H1 (cell line): ENCODE results near the gene CLDN12. TPM values are rescaled to one million over a fixed set of nuclear protein-coding genes. Genes with fewer than 3 reads are reported as not detected.

Source experiments
- CTCF ChIA-PET: fragments of 300-600 bp; sonication (Branson Sonifier 250); formaldehyde crosslinking; loops from one replicate; lab custom pipeline; 2021; ENCODE audit not compliant: partially characterized antibody; lab: Charles Lee
- POLR2A ChIA-PET: fragments of 300-600 bp; sonication (Branson Sonifier 250); formaldehyde crosslinking; loops from one replicate; lab custom pipeline; 2021; ENCODE audit warnings: inconsistent platforms; ENCODE audit not compliant: partially characterized antibody; lab: Charles Lee
- DNase-seq, 2 experiments: peaks; one replicate each; pipeline versions ENCODE4 v3.0.0 to v3.0.0-alpha.2; 2010 to 2022; ENCODE audit warnings: low spot score in 2 of 2, low read depth in 1 of 2, mixed read lengths in 1 of 2
- FAIRE-seq: peaks from 2 replicates; lab custom pipeline; 2011; peaks lifted over from hg19 to GRCh38; lab: Jason Lieb, UNC
- H2AFZ ChIP-seq: 2 replicates; pipeline ENCODE4 v1.8.1; 2012; ENCODE audit warnings: low read length, inconsistent platforms
- H2AK5ac ChIP-seq: 2 replicates; pipeline ENCODE4 v1.6.1; 2013; ENCODE audit warnings: low read depth, low read length
- H2BK120ac ChIP-seq: replicated peaks from 2 replicates; pipeline ENCODE3; 2013; ENCODE audit warnings: low read depth, low read length, inconsistent platforms
- H2BK12ac ChIP-seq: 2 replicates; pipeline ENCODE4 v1.6.1; 2013; ENCODE audit warnings: low read depth, low read length
- H2BK15ac ChIP-seq: 2 replicates; pipeline ENCODE4 v1.6.1; 2013; ENCODE audit warnings: low read length
- H2BK20ac ChIP-seq: 2 replicates; pipeline ENCODE4 v1.6.1; 2013; ENCODE audit warnings: low read length
- H2BK5ac ChIP-seq: 2 replicates; pipeline ENCODE4 v1.6.1; 2013; ENCODE audit warnings: low read depth, low read length
- H3K14ac ChIP-seq: 2 replicates; pipeline ENCODE4 v1.6.1; 2013; ENCODE audit warnings: inconsistent platforms; ENCODE audit not compliant: insufficient read length
- H3K18ac ChIP-seq: 2 replicates; pipeline ENCODE4 v1.6.1; 2013; ENCODE audit warnings: low read length; ENCODE audit errors: extremely low read depth
- H3K23ac ChIP-seq: 2 replicates; pipeline ENCODE4 v1.6.1; 2013; ENCODE audit warnings: inconsistent platforms; ENCODE audit not compliant: insufficient read length
- H3K23me2 ChIP-seq: 2 replicates; pipeline ENCODE4 v1.6.1; 2013; ENCODE audit warnings: low read depth, low read length
- H3K27ac ChIP-seq: 2 replicates; pipeline ENCODE4 v1.6.1; 2011; ENCODE audit warnings: low read depth, low read length, inconsistent platforms
- H3K27me3 ChIP-seq, 4 experiments: replicated peaks in 1 of 4; 1 replicate in 1 of 4; 2 replicates in 3 of 4; pipeline versions ENCODE4 v1.6.1 to v1.8.1; 2011 to 2013; ENCODE audit warnings: low read length in 3 of 4, mild to moderate bottlenecking in 3 of 4, inconsistent platforms in 2 of 4, mixed read lengths in 2 of 4, moderate library complexity in 1 of 4; ENCODE audit not compliant: control insufficient read depth in 3 of 4, insufficient read depth in 3 of 4; ENCODE audit errors: extremely low read depth in 1 of 4
- H3K36me3 ChIP-seq, 4 experiments: 2 replicates each; pipeline versions ENCODE4 v1.6.1 to v1.8.1; 2011 to 2013; ENCODE audit warnings: mild to moderate bottlenecking in 4 of 4, low read length in 3 of 4, moderate library complexity in 2 of 4, control low read depth in 1 of 4, inconsistent platforms in 1 of 4; ENCODE audit not compliant: insufficient read depth in 4 of 4, control insufficient read depth in 2 of 4
- H3K4ac ChIP-seq: replicated peaks from 2 replicates; pipeline ENCODE3; 2013; ENCODE audit warnings: low read length, low read depth, mixed read lengths, inconsistent platforms; ENCODE audit not compliant: insufficient read length
- H3K4me1 ChIP-seq, 4 experiments: replicated peaks in 1 of 4; 1 replicate in 1 of 4; 2 replicates in 3 of 4; pipeline versions ENCODE4 v1.6.1 to v1.8.1; 2011 to 2013; ENCODE audit warnings: low read length in 3 of 4, inconsistent platforms in 2 of 4, mixed read lengths in 1 of 4; ENCODE audit not compliant: insufficient read depth in 4 of 4, control insufficient read depth in 3 of 4
- H3K4me2 ChIP-seq, 2 experiments: 2 replicates each; pipeline versions ENCODE4 v1.6.1 to v1.8.1; 2011 to 2013; ENCODE audit warnings: low read depth in 2 of 2, low read length in 2 of 2, control low read depth in 1 of 2, inconsistent platforms in 1 of 2, mild to moderate bottlenecking in 1 of 2; ENCODE audit not compliant: insufficient read depth in 1 of 2
- H3K4me3 ChIP-seq, 4 experiments: fragments of 200-600, 300-600 bp in 1 of 4; sonication (generic), shearing (Covaris generic), sonication (Bioruptor Twin) in 1 of 4; 2 replicates each; pipeline versions ENCODE4 v1.5.1 to v1.8.1; 2011 to 2016; ENCODE audit warnings: low read length in 4 of 4, low read depth in 3 of 4, control low read depth in 2 of 4, inconsistent platforms in 2 of 4, mild to moderate bottlenecking in 2 of 4, mixed read lengths in 1 of 4, moderate library complexity in 1 of 4; ENCODE audit not compliant: insufficient read depth in 2 of 4; ENCODE audit errors: extremely low read depth in 1 of 4
- H3K56ac ChIP-seq: replicated peaks from 2 replicates; pipeline ENCODE3; 2013; ENCODE audit warnings: low read depth, mild to moderate bottlenecking, mixed read lengths, low read length, inconsistent platforms; ENCODE audit not compliant: insufficient read length
- H3K79me1 ChIP-seq: 2 replicates; pipeline ENCODE4 v1.6.1; 2013; ENCODE audit warnings: low read depth, low read length, control low read depth
- H3K79me2 ChIP-seq, 2 experiments: 2 replicates each; pipeline versions ENCODE4 v1.6.1 to v1.8.1; 2012 to 2013; ENCODE audit warnings: low read length in 2 of 2, mild to moderate bottlenecking in 2 of 2, inconsistent platforms in 1 of 2; ENCODE audit not compliant: insufficient read depth in 2 of 2, control insufficient read depth in 1 of 2
- H3K9ac ChIP-seq, 4 experiments: replicated peaks in 1 of 4; 1 replicate in 1 of 4; 2 replicates in 3 of 4; pipeline versions ENCODE4 v1.6.1 to v1.8.1; 2011 to 2013; ENCODE audit warnings: low read depth in 3 of 4, low read length in 3 of 4, control low read depth in 2 of 4, mild to moderate bottlenecking in 2 of 4, moderate library complexity in 2 of 4, inconsistent platforms in 1 of 4; ENCODE audit errors: extremely low read depth in 1 of 4
- H3K9me3 ChIP-seq, 2 experiments: 2 replicates each; pipeline versions ENCODE4 v1.6.1 to v1.8.1; 2012 to 2013; ENCODE audit warnings: mild to moderate bottlenecking in 2 of 2, moderate library complexity in 2 of 2, control low read depth in 1 of 2, inconsistent platforms in 1 of 2, low read depth in 1 of 2, low read length in 1 of 2, mixed read lengths in 1 of 2; ENCODE audit not compliant: insufficient read depth in 2 of 2
- H4K20me1 ChIP-seq, 2 experiments: replicated peaks in 1 of 2; 2 replicates each; pipeline versions ENCODE3 to v1.8.1; 2011 to 2013; ENCODE audit warnings: inconsistent platforms in 2 of 2, low read length in 2 of 2, mild to moderate bottlenecking in 1 of 2; ENCODE audit not compliant: insufficient read depth in 2 of 2, control insufficient read depth in 1 of 2
- H4K5ac ChIP-seq: 2 replicates; pipeline ENCODE4 v1.6.1; 2013; ENCODE audit warnings: low read length, low read depth, mixed read lengths, inconsistent platforms; ENCODE audit not compliant: insufficient read length
- H4K8ac ChIP-seq: 2 replicates; pipeline ENCODE4 v1.8.0; 2013; ENCODE audit warnings: mild to moderate bottlenecking, moderate library complexity, low read length, inconsistent platforms; ENCODE audit not compliant: insufficient read depth; ENCODE audit errors: extremely low read depth
- H4K91ac ChIP-seq: replicated peaks from 2 replicates; pipeline ENCODE3; 2013; ENCODE audit warnings: low read length, mixed read lengths, inconsistent platforms; ENCODE audit not compliant: insufficient read length
- RAD21 ChIP-seq, 2 experiments: IDR thresholded peaks in 1 of 2; conservative IDR thresholded peaks in 1 of 2; 2 replicates each; pipeline ENCODE4 v1.6.1; 2011; ENCODE audit warnings: low read depth in 2 of 2, low read length in 2 of 2, improper control_type of control experiment in 1 of 2, inconsistent platforms in 1 of 2, mild to moderate bottlenecking in 1 of 2, moderate library complexity in 1 of 2
- SIN3A ChIP-seq, 2 experiments: IDR thresholded peaks in 1 of 2; conservative IDR thresholded peaks in 1 of 2; 2 replicates each; pipeline ENCODE4 v1.6.1; 2011 to 2012; ENCODE audit warnings: low read length in 2 of 2, improper control_type of control experiment in 1 of 2, low read depth in 1 of 2, mild to moderate bottlenecking in 1 of 2
- SP4 ChIP-seq: IDR thresholded peaks from 2 replicates; pipeline ENCODE4 v1.6.1; 2012; ENCODE audit warnings: low read length, inconsistent platforms
- TEAD4 ChIP-seq: IDR thresholded peaks from 2 replicates; pipeline ENCODE4 v1.6.1; 2012; ENCODE audit warnings: low read depth, low read length, inconsistent platforms, mixed read lengths
- WGBS, 2 experiments: shearing (Covaris generic) in 1 of 2; methylation state at CpG; one replicate each; pipeline versions ENCODE4 v1.1.6 to v1.1.7; 2013 to 2015; ENCODE audit warnings: low lambda C conversion rate in 2 of 2, mixed read lengths in 2 of 2, inconsistent platforms in 1 of 2, low coverage in 1 of 2, missing lambda C conversion rate in 1 of 2; ENCODE audit not compliant: insufficient replicate concordance in 2 of 2, insufficient coverage in 1 of 2, insufficient read length in 1 of 2; ENCODE audit errors: extremely low coverage in 1 of 2, missing lambda C conversion rate in 1 of 2; 5-methylcytosine and 5-hydroxymethylcytosine counted together
- polyA plus RNA-seq, 7 experiments: library from polyadenylated mRNA; depleted of rRNA in 3 of 7; stranded (reverse) in 5 of 7; unstranded in 2 of 7; fragments of >200 nt in 5 of 7; fragments of 200-250 nt in 2 of 7; gene quantifications; 1 replicate in 5 of 7; 2 replicates in 1 of 7; 4 replicates in 1 of 7; pipeline versions ENCODE4 v1.2.1 to v1.2.3, GENCODE V29; 2011 to 2013; ENCODE audit warnings: missing spikeins in 2 of 7, mixed read lengths in 2 of 7
- total RNA-seq: library from RNA; stranded (reverse); fragmentation: NEBNext Ultra II Directional; extraction: Animal tissue kit (Norgen Biotek cat#: 25700); gene quantifications from 2 replicates; pipeline ENCODE4 v1.2.1, GENCODE V29; 2021
- TF ChIP-seq, protein P1 (sequence below), 3 experiments: IDR thresholded peaks; 1 replicate in 2 of 3; 2 replicates in 1 of 3; pipeline versions ENCODE4 v1.5.1 to v1.6.1; 2011; ENCODE audit warnings: low read length in 3 of 3, mild to moderate bottlenecking in 3 of 3, inconsistent platforms in 2 of 3, low read depth in 1 of 3, moderate library complexity in 1 of 3; ENCODE audit not compliant: insufficient read depth in 1 of 3; ENCODE audit errors: control extremely low read depth in 1 of 3

CLDN12 gene
- total and polyA plus RNA-seq, 2 of the 8 experiments (the other 6 are each of a cell fraction or from before 2014, with no cell fraction given) = 49.2 to 127 TPM

DNA sequence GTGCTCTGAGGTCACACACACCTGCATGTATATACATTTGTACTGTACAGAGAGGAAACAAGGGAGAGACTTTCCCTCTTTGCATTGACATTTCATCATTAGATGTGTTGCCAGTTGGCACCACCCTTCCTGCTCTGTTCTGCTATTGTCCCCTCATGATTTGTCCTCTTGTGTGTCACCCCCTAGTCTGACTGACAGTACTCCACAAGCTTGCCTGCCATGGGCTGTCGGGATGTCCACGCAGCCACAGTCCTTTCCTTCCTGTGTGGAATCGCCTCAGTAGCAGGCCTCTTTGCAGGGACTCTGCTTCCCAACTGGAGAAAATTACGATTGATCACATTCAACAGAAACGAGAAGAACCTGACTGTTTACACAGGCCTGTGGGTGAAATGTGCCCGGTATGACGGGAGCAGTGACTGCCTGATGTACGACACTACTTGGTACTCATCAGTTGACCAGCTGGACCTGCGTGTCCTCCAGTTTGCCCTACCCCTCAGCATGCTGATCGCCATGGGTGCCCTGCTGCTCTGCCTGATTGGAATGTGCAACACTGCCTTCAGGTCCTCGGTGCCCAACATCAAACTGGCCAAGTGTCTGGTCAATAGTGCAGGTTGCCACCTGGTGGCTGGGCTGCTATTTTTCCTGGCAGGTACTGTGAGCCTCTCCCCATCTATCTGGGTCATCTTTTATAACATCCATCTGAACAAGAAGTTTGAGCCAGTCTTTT lies 9.4 kb downstream of the CLDN12 start:
- FAIRE-seq (peak; percentile 50), DNase-seq (peak in 1 of 2 experiments; percentile 57)
- Histone ChIP-seq H4K8ac (no peak overlapping the region), H2BK5ac (0 out of 2 replicates have a peak overlapping the region, but pooled peaks have one; percentile 5), H3K27me3 (no peaks in the 10 kb centered on the region), H3K79me2 (peaks cover 0 to 6% of the 10 kb centered on the region in 2 experiments; a peak in 2 of 4 replicates), H4K20me1 (peaks cover 5 to 7% of the 10 kb centered on the region in 2 experiments), H2BK12ac (no peak overlapping the region), H3K14ac (no peak overlapping the region), H2BK120ac (no peak overlapping the region), H3K9me3 (no peaks in the 10 kb centered on the region; a peak in 1 of 4 replicates), H3K4me1 (no peaks in the 10 kb centered on the region), H3K27ac (no peak overlapping the region; the same call in none of the 2 replicates), H3K23ac (no peak overlapping the region), H2BK20ac (no peak overlapping the region), H3K56ac (no peak overlapping the region), H3K23me2 (no peaks in the 10 kb centered on the region), H3K36me3 (peaks cover 4 to 19% (median 13%) of the 10 kb centered on the region in 4 experiments; a peak in 7 of 8 replicates), H2BK15ac (no peak overlapping the region), H4K91ac (no peak overlapping the region), H4K5ac (no peak overlapping the region), H2AFZ (no peak overlapping the region), H3K9ac (no peak overlapping the region), H3K18ac (no peak overlapping the region), H3K79me1 (peaks cover 2% of the 10 kb centered on the region; the same call in 1 of the 2 replicates), H3K4me3 (no peak overlapping the region), H3K4ac (no peak overlapping the region), H3K4me2 (no peak overlapping the region), H2AK5ac (no peak overlapping the region)
- WGBS, 2 experiments = 81% methylated on average over 11 of the region's 11 CpGs; no CpG with 5 or more reads in 1 of the 2 experiments
- ChIA-PET POLR2A (interaction anchor here (1.2 kb wide), 1 partner anchor 9 kb away, joined by 4 read pairs; the partner anchor contains the start of gene CLDN12), CTCF (interaction anchor here (0.8 to 3.4 kb wide), 12 partner anchors 9 to 258 kb away, joined by 3 to 15 read pairs (median 3); partner anchors contain the start of genes STEAP1 and STEAP2)
- peak; percentile 60 to 68 for TF ChIP-seq RAD21 (IDR thresholded peaks at IDR 0.05 in 1 of 2, conservative IDR thresholded peaks at IDR 0.05 in 1 of 2; ENCODE audit: low read depth in 2 of 2, low read length in 2 of 2)
- 0 out of 2 replicates have a peak, but pooled peaks have one; percentile 42 for TF ChIP-seq TEAD4
- no peak for TF ChIP-seq SP4
- no peak for TF ChIP-seq SIN3A (conservative IDR thresholded peaks at IDR 0.05 in 1 of 2, IDR thresholded peaks at IDR 0.05 in 1 of 2; ENCODE audit: low read depth in 1 of 2, low read length in 2 of 2)
- TF ChIP-seq, protein P1, sequence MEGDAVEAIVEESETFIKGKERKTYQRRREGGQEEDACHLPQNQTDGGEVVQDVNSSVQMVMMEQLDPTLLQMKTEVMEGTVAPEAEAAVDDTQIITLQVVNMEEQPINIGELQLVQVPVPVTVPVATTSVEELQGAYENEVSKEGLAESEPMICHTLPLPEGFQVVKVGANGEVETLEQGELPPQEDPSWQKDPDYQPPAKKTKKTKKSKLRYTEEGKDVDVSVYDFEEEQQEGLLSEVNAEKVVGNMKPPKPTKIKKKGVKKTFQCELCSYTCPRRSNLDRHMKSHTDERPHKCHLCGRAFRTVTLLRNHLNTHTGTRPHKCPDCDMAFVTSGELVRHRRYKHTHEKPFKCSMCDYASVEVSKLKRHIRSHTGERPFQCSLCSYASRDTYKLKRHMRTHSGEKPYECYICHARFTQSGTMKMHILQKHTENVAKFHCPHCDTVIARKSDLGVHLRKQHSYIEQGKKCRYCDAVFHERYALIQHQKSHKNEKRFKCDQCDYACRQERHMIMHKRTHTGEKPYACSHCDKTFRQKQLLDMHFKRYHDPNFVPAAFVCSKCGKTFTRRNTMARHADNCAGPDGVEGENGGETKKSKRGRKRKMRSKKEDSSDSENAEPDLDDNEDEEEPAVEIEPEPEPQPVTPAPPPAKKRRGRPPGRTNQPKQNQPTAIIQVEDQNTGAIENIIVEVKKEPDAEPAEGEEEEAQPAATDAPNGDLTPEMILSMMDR (IDR thresholded peaks at IDR 0.05; ENCODE audit: control extremely low read depth in 1 of 3, insufficient read depth in 1 of 3, low read depth in 1 of 3, low read length in 3 of 3) = peak; percentile 57 to 79 (median 70)
